Endodermal cell (in vitro differentiated cells): ENCODE measurements around the gene CCDC92. TPM values are rescaled to one million over a fixed set of nuclear protein-coding genes. Genes with fewer than 3 reads are reported as not detected.

Experiments
- DNase-seq: peaks from one replicate; pipeline ENCODE4 v3.0.0-alpha.2; 2017
- H3K27ac ChIP-seq: 2 replicates; pipeline ENCODE4 v1.5.1; 2013; ENCODE audit warnings: mild to moderate bottlenecking, low read depth, low read length, moderate library complexity
- H3K27me3 ChIP-seq: 2 replicates; pipeline ENCODE4 v1.6.1; 2013; ENCODE audit warnings: mild to moderate bottlenecking, low read length, moderate library complexity; ENCODE audit not compliant: insufficient read depth, control insufficient read depth, poor library complexity, severe bottlenecking
- H3K36me3 ChIP-seq: 2 replicates; pipeline ENCODE4 v1.7.0; 2013; ENCODE audit warnings: mild to moderate bottlenecking, low read length, moderate library complexity; ENCODE audit not compliant: control insufficient read depth, insufficient read depth
- H3K4me1 ChIP-seq: one replicate; pipeline ENCODE4 v1.7.0; 2013; ENCODE audit warnings: low read length; ENCODE audit not compliant: control insufficient read depth, insufficient read depth
- H3K4me3 ChIP-seq: 2 replicates; pipeline ENCODE4 v1.5.1; 2013; ENCODE audit warnings: mild to moderate bottlenecking, low read length, moderate library complexity
- H3K9ac ChIP-seq: 2 replicates; pipeline ENCODE4 v1.6.1; 2013; ENCODE audit warnings: mild to moderate bottlenecking, low read length, moderate library complexity; ENCODE audit not compliant: poor library complexity, severe bottlenecking; ENCODE audit errors: extremely low read depth
- H3K9me3 ChIP-seq: 2 replicates; pipeline ENCODE4 v1.6.1; 2013; ENCODE audit warnings: mild to moderate bottlenecking, low read length, moderate library complexity; ENCODE audit not compliant: control insufficient read depth
- H3K27ac Mint-ChIP-seq: 2 replicates; pipeline ENCODE4 v1.8.0; 2020; ENCODE audit warnings: mixed read lengths
- H3K27me3 Mint-ChIP-seq: 2 replicates; pipeline ENCODE4 v1.8.0; 2021; ENCODE audit warnings: mild to moderate bottlenecking, mixed read lengths; ENCODE audit not compliant: insufficient read depth
- H3K36me3 Mint-ChIP-seq: 2 replicates; pipeline ENCODE4 v1.8.0; 2020; ENCODE audit warnings: low read depth, mixed read lengths
- H3K4me1 Mint-ChIP-seq: 2 replicates; pipeline ENCODE4 v1.8.0; 2020; ENCODE audit warnings: mixed read lengths
- H3K4me3 Mint-ChIP-seq: 2 replicates; pipeline ENCODE4 v1.8.0; 2020; ENCODE audit warnings: mild to moderate bottlenecking, moderate library complexity, mixed read lengths
- H3K9me3 Mint-ChIP-seq: 2 replicates; pipeline ENCODE4 v1.8.0; 2020; ENCODE audit warnings: mild to moderate bottlenecking, mixed read lengths
- CTCF ChIP-seq: fragments of 200-600 bp; sonication (generic); conservative IDR thresholded peaks from 2 replicates; pipeline ENCODE4 v1.5.0; 2021; ENCODE audit warnings: antibody characterized with exemption, mild to moderate bottlenecking
- WGBS, 2 experiments: methylation state at CpG; one replicate each; pipeline versions ENCODE4 v1.1.5 to v1.1.7; 2013; ENCODE audit warnings: missing lambda C conversion rate in 2 of 2, mixed read lengths in 1 of 2; ENCODE audit not compliant: insufficient coverage in 1 of 2, insufficient read length in 1 of 2; 5-methylcytosine and 5-hydroxymethylcytosine counted together
- total RNA-seq, 2 donors: library from RNA; stranded (reverse); fragmentation: NEBNext Ultra II Directional in 1 of 2; extraction: Animal tissue kit (Norgen Biotek cat#: 25700) in 1 of 2; gene quantifications; 2 replicates in 1 of 2; 3 replicates in 1 of 2; pipeline ENCODE4 v1.2.1, GENCODE V29; 2021

CCDC92 gene
- total RNA-seq, 2 donors from 2014 or later, result 37.9 to 45.1 TPM

GRCh38 chr12:124002021-124002644 lies 29.5 kb upstream of the CCDC92 start:
- H3K4me1 Mint-ChIP-seq, result peaks cover 20% of the 10 kb centered on the region
- peaks cover 19% of the 10 kb centered on the region for H3K36me3 Mint-ChIP-seq
- no peak overlapping the region for H3K27ac Mint-ChIP-seq
- H3K4me1 ChIP-seq, result peaks cover 4% of the 10 kb centered on the region
- H3K36me3 ChIP-seq, result peaks cover 73% of the 10 kb centered on the region
- no peak overlapping the region for H3K4me3 ChIP-seq
- no peak overlapping the region for H3K9ac ChIP-seq
- no peaks in the 10 kb centered on the region for H3K27me3 Mint-ChIP-seq
- no peaks in the 10 kb centered on the region for H3K9me3 Mint-ChIP-seq
- 91 to 95% methylated on average over 5 to 6 of the region's 6 CpGs for WGBS, 2 experiments
- no peak overlapping the region for H3K27ac ChIP-seq
- no peak for TF ChIP-seq CTCF
- no peak for DNase-seq
- no peak overlapping the region for H3K4me3 Mint-ChIP-seq
- H3K9me3 ChIP-seq, result no peaks in the 10 kb centered on the region
- no peaks in the 10 kb centered on the region for H3K27me3 ChIP-seq

- H3K9ac ChIP-seq, result no peak overlapping the region
- TF ChIP-seq CTCF, result no peak
- no peak overlapping the region for H3K27ac Mint-ChIP-seq
- H3K9me3 ChIP-seq, result no peaks in the 10 kb centered on the region
- H3K9me3 Mint-ChIP-seq, result no peaks in the 10 kb centered on the region
- no peak for DNase-seq
- H3K27ac ChIP-seq, result no peak overlapping the region
- WGBS, 2 experiments, result 94 to 100% methylated on average over 2 to 7 of the region's 7 CpGs
- H3K27me3 ChIP-seq, result no peaks in the 10 kb centered on the region
- H3K4me3 ChIP-seq, result no peak overlapping the region
- H3K4me1 Mint-ChIP-seq, result peaks cover 20% of the 10 kb centered on the region
- no peaks in the 10 kb centered on the region for H3K27me3 Mint-ChIP-seq
- peaks cover 5% of the 10 kb centered on the region for H3K4me1 ChIP-seq
- peaks cover 73% of the 10 kb centered on the region for H3K36me3 ChIP-seq
- peaks cover 13% of the 10 kb centered on the region for H3K36me3 Mint-ChIP-seq
- no peak overlapping the region for H3K4me3 Mint-ChIP-seq
These were observed 28.7 kb upstream of the CCDC92 start for GRCh38 chr12:124001343-124001742.

GRCh38 chr12:124000111-124000510 lies 27.5 kb upstream of the CCDC92 start:
- Histone ChIP-seq H3K9ac (no peak overlapping the region), H3K36me3 (peaks cover 64% of the 10 kb centered on the region), H3K9me3 (no peaks in the 10 kb centered on the region), H3K27me3 (no peaks in the 10 kb centered on the region), H3K4me3 (no peak overlapping the region), H3K4me1 (peaks cover 5% of the 10 kb centered on the region), H3K27ac (no peak overlapping the region)
- no peaks in the 10 kb centered on the region for H3K9me3 Mint-ChIP-seq
- H3K36me3 Mint-ChIP-seq, result peaks cover 6% of the 10 kb centered on the region
- TF ChIP-seq CTCF, result no peak
- H3K4me3 Mint-ChIP-seq, result no peak overlapping the region
- H3K27ac Mint-ChIP-seq, result no peak overlapping the region
- DNase-seq, result no peak
- 94 to 97% methylated on average over 3 to 5 of the region's 5 CpGs for WGBS, 2 experiments
- no peaks in the 10 kb centered on the region for H3K27me3 Mint-ChIP-seq
- peaks cover 31% of the 10 kb centered on the region for H3K4me1 Mint-ChIP-seq
